HepG2 (cell line): ENCODE results near the gene TNFAIP8L2. TPM values are rescaled to one million over a fixed set of nuclear protein-coding genes. Genes with fewer than 3 reads are reported as not detected.

Experiments
- ELF3 ChIP-seq: IDR thresholded peaks from 2 replicates; pipeline ENCODE4 v1.6.1; 2016; ENCODE audit warnings: missing genetic modification reagents, missing compliant biosample characterization
- EP300 ChIP-seq, 3 experiments: sonication (generic) in 1 of 3; formaldehyde crosslinking in 1 of 3; IDR thresholded peaks; 2 replicates each; pipeline versions ENCODE4 v1.5.1 to v1.6.1; 2011 to 2020; ENCODE audit warnings: low read depth in 2 of 3, low read length in 2 of 3, borderline replicate concordance in 1 of 3, improper control_type of control experiment in 1 of 3, mild to moderate bottlenecking in 1 of 3, missing genetic modification reagents in 1 of 3, moderate library complexity in 1 of 3
- HIVEP1 ChIP-seq: sonication (generic); formaldehyde crosslinking; IDR thresholded peaks from 2 replicates; pipeline ENCODE4 v1.4.0; 2020; ENCODE audit warnings: mild to moderate bottlenecking, missing genetic modification reagents
- IKZF1 ChIP-seq: fragments of 450-650 bp; IDR thresholded peaks from 2 replicates; pipeline ENCODE4 v1.7.1; 2016
- JUND ChIP-seq: sonication (generic); formaldehyde crosslinking; IDR thresholded peaks from 2 replicates; pipeline ENCODE4 v1.8.0; 2022; ENCODE audit warnings: mild to moderate bottlenecking, missing genetic modification reagents
- MBNL3 ChIP-seq: fragments of 250-450 bp; sonication (Bioruptor Pico); conservative IDR thresholded peaks from 2 replicates; pipeline ENCODE4 v1.8.0; 2022; ENCODE audit warnings: mild to moderate bottlenecking, inconsistent platforms
- MTF1 ChIP-seq: sonication (generic); formaldehyde crosslinking; IDR thresholded peaks from 2 replicates; pipeline ENCODE4 v1.5.0; 2020; ENCODE audit warnings: missing genetic modification reagents
- MYNN ChIP-seq: sonication (generic); formaldehyde crosslinking; IDR thresholded peaks from 2 replicates; pipeline ENCODE4 v1.4.0; 2020; ENCODE audit warnings: mild to moderate bottlenecking, low read depth, missing genetic modification reagents
- NFE2 ChIP-seq: sonication (generic); formaldehyde crosslinking; IDR thresholded peaks from 2 replicates; pipeline ENCODE4 v1.4.0; 2020; ENCODE audit warnings: missing genetic modification reagents
- NFIB ChIP-seq: sonication (generic); formaldehyde crosslinking; IDR thresholded peaks from 2 replicates; pipeline ENCODE4 v1.9.0; 2021; ENCODE audit warnings: missing genetic modification reagents, mild to moderate bottlenecking, borderline replicate concordance
- NKX3-1 ChIP-seq: sonication (generic); formaldehyde crosslinking; IDR thresholded peaks from 2 replicates; pipeline ENCODE4 v1.5.0; 2020; ENCODE audit warnings: missing genetic modification reagents
- NR2F2 ChIP-seq: IDR thresholded peaks from 2 replicates; pipeline ENCODE4 v1.6.1; 2012; ENCODE audit warnings: low read depth, inconsistent platforms, borderline replicate concordance
- PHF20 ChIP-seq: sonication (generic); formaldehyde crosslinking; IDR thresholded peaks from 2 replicates; pipeline ENCODE4 v1.5.0; 2020; ENCODE audit warnings: mild to moderate bottlenecking, missing genetic modification reagents
- TAF15 ChIP-seq: fragments of 200-400 bp; formaldehyde crosslinking; IDR thresholded peaks from one replicate; pipeline ENCODE4 v1.6.1; 2018; ENCODE audit warnings: mild to moderate bottlenecking, low read depth, low read length; ENCODE audit not compliant: poor library complexity, severe bottlenecking
- TIGD3 ChIP-seq: sonication (generic); formaldehyde crosslinking; IDR thresholded peaks from 2 replicates; pipeline ENCODE4 v1.5.1; 2020; ENCODE audit warnings: mild to moderate bottlenecking, missing genetic modification reagents, borderline replicate concordance
- XBP1 ChIP-seq: sonication (generic); formaldehyde crosslinking; IDR thresholded peaks from 2 replicates; pipeline ENCODE4 v1.5.0; 2020; ENCODE audit warnings: missing genetic modification reagents
- ZMAT3 ChIP-seq: sonication (generic); formaldehyde crosslinking; conservative IDR thresholded peaks from 2 replicates; pipeline ENCODE4 v1.7.0; 2021; ENCODE audit warnings: missing genetic modification reagents
- ZNF205 ChIP-seq: IDR thresholded peaks from 2 replicates; pipeline ENCODE4 v1.6.1; 2018; ENCODE audit warnings: missing biosample characterization, missing genetic modification reagents
- ZNF354B ChIP-seq: sonication (generic); formaldehyde crosslinking; IDR thresholded peaks from 2 replicates; pipeline ENCODE4 v1.8.0; 2022; ENCODE audit warnings: mild to moderate bottlenecking, missing genetic modification reagents
- ZNF44 ChIP-seq: sonication (generic); formaldehyde crosslinking; IDR thresholded peaks from 2 replicates; pipeline ENCODE4 v1.5.1; 2020; ENCODE audit warnings: mild to moderate bottlenecking, missing genetic modification reagents
- ZNF589 ChIP-seq: sonication (generic); formaldehyde crosslinking; conservative IDR thresholded peaks from 2 replicates; pipeline ENCODE4 v1.8.0; 2022; ENCODE audit warnings: mild to moderate bottlenecking, moderate library complexity, missing genetic modification reagents
- ZNF615 ChIP-seq: sonication (generic); formaldehyde crosslinking; IDR thresholded peaks from 2 replicates; pipeline ENCODE4 v1.5.0; 2020; ENCODE audit warnings: mild to moderate bottlenecking, missing genetic modification reagents, borderline replicate concordance
- ZNF678 ChIP-seq: sonication (generic); formaldehyde crosslinking; IDR thresholded peaks from 2 replicates; pipeline ENCODE4 v1.4.0; 2020; ENCODE audit warnings: mild to moderate bottlenecking, missing genetic modification reagents
- polyA plus RNA-seq, 8 experiments: library from polyadenylated mRNA; depleted of rRNA in 3 of 8; stranded (reverse) in 7 of 8; unstranded in 1 of 8; fragments of >200 nt; fragmentation: Illumina TruSeq in 4 of 8; extraction: Trizol in 4 of 8; gene quantifications; 2 replicates each; pipeline versions ENCODE4 v1.2.1 to v1.2.3, GENCODE V29; 2011 to 2016; ENCODE audit warnings: low read depth in 4 of 8, missing spikeins in 1 of 8, mixed read lengths in 1 of 8; ENCODE audit not compliant: insufficient read depth in 1 of 8
- total RNA-seq, 5 experiments: library from RNA; depleted of rRNA; stranded (reverse); fragments of >200 nt; fragmentation: Illumina TruSeq; extraction: Trizol; gene quantifications; 2 replicates each; pipeline ENCODE4 v1.2.3, GENCODE V29; 2016; ENCODE audit warnings: low read depth in 1 of 5
- TF ChIP-seq, protein P1 (sequence below): sonication (generic); formaldehyde crosslinking; IDR thresholded peaks from 2 replicates; pipeline ENCODE4 v1.4.0; 2020; ENCODE audit warnings: missing genetic modification reagents
- TF ChIP-seq, protein P2 (sequence below): sonication (generic); formaldehyde crosslinking; IDR thresholded peaks from 2 replicates; pipeline ENCODE4 v1.8.1; 2023; ENCODE audit warnings: missing genetic modification reagents, mild to moderate bottlenecking, borderline replicate concordance
- TF ChIP-seq, protein P3 (sequence below): sonication (generic); formaldehyde crosslinking; IDR thresholded peaks from 2 replicates; pipeline ENCODE4 v1.8.0; 2022; ENCODE audit warnings: low read depth, missing genetic modification reagents

TNFAIP8L2 gene
- total and polyA plus RNA-seq, 2 of the 13 experiments (the other 11 are each of a cell fraction or from before 2014, with no cell fraction given): not detected

- peak in 1 of 2 experiments; percentile 54; a peak in 1 of 4 replicates for TF ChIP-seq EP300 (IDR thresholded peaks at IDR 0.05; ENCODE audit: low read depth in 2 of 2, low read length in 2 of 2)
- peak; percentile 29; the same call in 1 of the 2 replicates for TF ChIP-seq EP300 (CRISPR knock-in tag; IDR thresholded peaks at IDR 0.05; ENCODE audit: borderline replicate concordance)
- no peak for TF ChIP-seq MBNL3 (CRISPR knock-in tag)
- TF ChIP-seq ZNF205 (CRISPR knock-in tag): peak; percentile 77; the same call in 1 of the 2 replicates
- TF ChIP-seq, protein P1, sequence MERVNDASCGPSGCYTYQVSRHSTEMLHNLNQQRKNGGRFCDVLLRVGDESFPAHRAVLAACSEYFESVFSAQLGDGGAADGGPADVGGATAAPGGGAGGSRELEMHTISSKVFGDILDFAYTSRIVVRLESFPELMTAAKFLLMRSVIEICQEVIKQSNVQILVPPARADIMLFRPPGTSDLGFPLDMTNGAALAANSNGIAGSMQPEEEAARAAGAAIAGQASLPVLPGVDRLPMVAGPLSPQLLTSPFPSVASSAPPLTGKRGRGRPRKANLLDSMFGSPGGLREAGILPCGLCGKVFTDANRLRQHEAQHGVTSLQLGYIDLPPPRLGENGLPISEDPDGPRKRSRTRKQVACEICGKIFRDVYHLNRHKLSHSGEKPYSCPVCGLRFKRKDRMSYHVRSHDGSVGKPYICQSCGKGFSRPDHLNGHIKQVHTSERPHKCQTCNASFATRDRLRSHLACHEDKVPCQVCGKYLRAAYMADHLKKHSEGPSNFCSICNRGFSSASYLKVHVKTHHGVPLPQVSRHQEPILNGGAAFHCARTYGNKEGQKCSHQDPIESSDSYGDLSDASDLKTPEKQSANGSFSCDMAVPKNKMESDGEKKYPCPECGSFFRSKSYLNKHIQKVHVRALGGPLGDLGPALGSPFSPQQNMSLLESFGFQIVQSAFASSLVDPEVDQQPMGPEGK (CRISPR knock-in tag): no peak
- peak; percentile 19; the same call in 1 of the 2 replicates for TF ChIP-seq MYNN (CRISPR knock-in tag)
- TF ChIP-seq ZNF615 (CRISPR knock-in tag): 0 out of 2 replicates have a peak, but pooled peaks have one; percentile 30
- TF ChIP-seq NFIB (CRISPR knock-in tag): no peak
- TF ChIP-seq ZNF589: no peak
- peak; percentile 38; the same call in 1 of the 2 replicates for TF ChIP-seq NKX3-1
- no peak for TF ChIP-seq TIGD3 (CRISPR knock-in tag)
- TF ChIP-seq, protein P2, sequence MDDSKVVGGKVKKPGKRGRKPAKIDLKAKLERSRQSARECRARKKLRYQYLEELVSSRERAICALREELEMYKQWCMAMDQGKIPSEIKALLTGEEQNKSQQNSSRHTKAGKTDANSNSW: no peak
- TF ChIP-seq JUND: no peak
- TF ChIP-seq ELF3 (CRISPR knock-in tag): peak; percentile 95
- no peak for TF ChIP-seq NFE2
- no peak for TF ChIP-seq ZNF678 (CRISPR knock-in tag)
- no peak for TF ChIP-seq TAF15
- TF ChIP-seq NR2F2: no peak
- peak; percentile 95; the same call in 1 of the 2 replicates for TF ChIP-seq ZNF44 (CRISPR knock-in tag)
- TF ChIP-seq ZMAT3 (CRISPR knock-in tag): peak; percentile 81; the same call in 1 of the 2 replicates
- peak; percentile 66; the same call in 1 of the 2 replicates for TF ChIP-seq XBP1
- peak; percentile 67; the same call in 1 of the 2 replicates for TF ChIP-seq HIVEP1 (CRISPR knock-in tag)
- no peak for TF ChIP-seq MTF1
- TF ChIP-seq ZNF354B: no peak
- TF ChIP-seq PHF20: peak; percentile 99
- TF ChIP-seq IKZF1: no peak
- TF ChIP-seq, protein P3, sequence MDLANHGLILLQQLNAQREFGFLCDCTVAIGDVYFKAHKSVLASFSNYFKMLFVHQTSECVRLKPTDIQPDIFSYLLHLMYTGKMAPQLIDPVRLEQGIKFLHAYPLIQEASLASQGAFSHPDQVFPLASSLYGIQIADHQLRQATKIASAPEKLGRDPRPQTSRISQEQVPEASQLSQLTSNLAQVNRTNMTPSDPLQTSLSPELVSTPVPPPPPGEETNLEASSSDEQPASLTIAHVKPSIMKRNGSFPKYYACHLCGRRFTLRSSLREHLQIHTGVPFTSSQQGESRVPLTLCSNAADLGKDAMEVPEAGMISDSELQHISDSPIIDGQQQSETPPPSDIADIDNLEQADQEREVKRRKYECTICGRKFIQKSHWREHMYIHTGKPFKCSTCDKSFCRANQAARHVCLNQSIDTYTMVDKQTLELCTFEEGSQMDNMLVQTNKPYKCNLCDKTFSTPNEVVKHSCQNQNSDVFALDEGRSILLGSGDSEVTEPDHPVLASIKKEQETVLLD (CRISPR knock-in tag): peak; percentile 75; the same call in 1 of the 2 replicates
Observed at GRCh38 chr1:151165738-151166504, 9.5 kb downstream of the TNFAIP8L2 start, which contains the start of the genes LYSMD1 and SCNM1 (continued).
